ENCODE results near the gene KRTAP10-7.
"Not testable (repeated sequence)": the region's sequence is repeated elsewhere in the genome, so short reads cannot be mapped to it uniquely, and the experiment has no call there.

KRTAP10-7 gene

DNA sequence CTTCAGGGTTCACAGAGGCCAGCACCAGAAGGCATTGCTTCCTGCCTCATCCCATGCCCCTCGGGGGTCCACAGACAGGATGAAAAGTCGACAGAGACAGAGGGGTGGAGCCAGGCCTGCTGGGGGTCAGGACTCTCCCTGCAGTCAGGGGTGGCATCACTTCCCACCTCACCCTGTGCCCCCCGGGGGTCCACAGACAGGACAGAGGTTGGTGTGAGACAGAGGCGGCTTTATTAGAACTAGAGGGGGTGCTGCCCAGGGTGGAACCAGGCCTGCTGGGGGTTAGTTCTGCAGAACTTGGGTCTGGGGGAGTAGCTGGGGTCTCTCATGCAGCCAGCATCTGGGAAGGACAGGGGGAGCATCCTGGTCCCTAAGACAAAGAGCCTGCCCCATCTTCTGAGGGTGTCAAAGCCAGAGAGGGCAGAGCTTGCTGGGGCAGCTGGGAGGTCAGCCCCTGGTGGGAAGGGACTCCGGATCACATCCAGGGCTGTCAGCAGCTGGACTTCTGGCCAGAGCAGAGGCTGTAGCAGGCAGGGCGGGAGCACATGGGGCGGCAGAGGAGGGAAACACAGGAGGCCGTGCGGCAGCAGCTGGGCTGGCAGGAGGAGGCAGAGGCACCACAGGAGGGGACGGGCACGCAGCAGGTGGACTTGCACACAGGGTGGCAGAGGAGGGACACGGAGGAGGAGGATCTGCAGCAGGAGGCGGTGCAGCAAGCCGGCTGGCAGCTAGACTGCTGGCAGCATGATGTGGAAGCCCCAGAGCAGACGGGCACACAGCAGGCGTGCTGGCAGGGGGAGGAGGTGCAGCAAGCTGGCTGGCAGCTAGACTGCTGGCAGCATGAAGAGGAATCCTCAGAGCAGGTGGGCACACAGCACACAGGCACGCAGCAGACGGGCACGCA lies 9.2 kb upstream of the KRTAP10-7 start:
- not testable (repeated sequence) for DNase-seq (ENCODE audit: low spot score)

DNA sequence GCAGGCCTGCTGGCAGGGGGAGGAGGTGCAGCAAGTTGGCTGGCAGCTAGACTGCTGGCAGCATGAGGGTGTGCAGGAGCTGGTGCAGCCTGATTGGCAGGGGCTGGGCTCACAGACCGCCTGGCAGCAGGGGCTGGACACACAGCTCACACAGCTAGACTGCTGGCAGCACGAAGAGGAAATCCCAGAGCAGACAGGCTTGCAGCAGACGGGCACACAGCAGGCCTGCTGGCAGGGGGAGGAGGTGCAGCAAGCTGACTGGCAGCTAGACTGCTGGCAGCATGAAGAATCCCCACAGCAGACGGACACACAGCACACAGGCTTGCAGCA lies 8.6 kb upstream of the KRTAP10-7 start:
- DNase-seq (ENCODE audit: low spot score), result not testable (repeated sequence)

DNA sequence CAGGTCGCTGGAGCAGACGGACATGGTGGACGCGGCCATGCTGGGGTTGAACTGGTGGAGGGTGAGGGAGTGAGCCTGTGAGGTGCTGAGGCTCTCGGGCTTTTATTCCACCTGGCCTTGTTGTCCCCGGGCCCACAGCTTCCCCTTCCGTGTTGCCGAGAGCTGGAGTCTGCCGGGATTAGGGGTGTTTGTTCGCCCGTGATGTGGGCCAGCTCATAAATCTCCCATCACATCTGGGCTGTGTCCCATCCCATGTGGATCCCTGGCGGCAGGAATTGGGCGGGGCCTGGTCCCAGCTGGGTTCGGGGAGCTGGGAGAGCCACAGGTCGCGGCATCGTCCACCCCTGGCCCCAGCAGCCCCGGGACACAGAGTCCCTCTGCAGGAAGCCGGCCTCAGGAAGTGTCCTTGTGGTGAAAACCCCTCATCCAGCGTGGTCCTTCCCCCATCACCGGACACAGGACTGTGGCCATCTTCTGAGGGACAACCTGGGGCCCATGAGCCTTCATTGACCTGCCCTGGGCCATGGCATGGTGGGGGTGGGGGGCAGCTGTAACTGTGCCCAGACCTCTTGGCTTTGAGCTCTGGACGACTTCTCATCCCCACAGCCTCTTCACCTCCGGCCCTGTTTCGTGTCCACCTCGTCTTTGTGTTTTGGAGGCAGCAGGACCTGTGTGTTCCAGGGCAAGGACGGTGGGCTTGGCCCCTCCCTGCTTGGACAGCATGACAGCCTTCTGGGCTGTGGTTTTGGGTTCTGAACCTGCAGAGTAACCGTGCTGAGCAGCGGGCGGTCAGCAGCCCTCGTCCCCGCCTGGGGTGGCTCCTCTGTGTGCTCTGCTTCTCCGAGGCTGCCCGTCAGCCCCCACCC lies 7.7 kb upstream of the KRTAP10-7 start, which contains the start of gene KRTAP10-6:
Gene KRTAP10-6 (minus strand): TSS at position 60 of the 866 bp plus-strand sequence. CDS start 21 bp downstream, at position 39.
- no peak for DNase-seq (ENCODE audit: low spot score)

DNA sequence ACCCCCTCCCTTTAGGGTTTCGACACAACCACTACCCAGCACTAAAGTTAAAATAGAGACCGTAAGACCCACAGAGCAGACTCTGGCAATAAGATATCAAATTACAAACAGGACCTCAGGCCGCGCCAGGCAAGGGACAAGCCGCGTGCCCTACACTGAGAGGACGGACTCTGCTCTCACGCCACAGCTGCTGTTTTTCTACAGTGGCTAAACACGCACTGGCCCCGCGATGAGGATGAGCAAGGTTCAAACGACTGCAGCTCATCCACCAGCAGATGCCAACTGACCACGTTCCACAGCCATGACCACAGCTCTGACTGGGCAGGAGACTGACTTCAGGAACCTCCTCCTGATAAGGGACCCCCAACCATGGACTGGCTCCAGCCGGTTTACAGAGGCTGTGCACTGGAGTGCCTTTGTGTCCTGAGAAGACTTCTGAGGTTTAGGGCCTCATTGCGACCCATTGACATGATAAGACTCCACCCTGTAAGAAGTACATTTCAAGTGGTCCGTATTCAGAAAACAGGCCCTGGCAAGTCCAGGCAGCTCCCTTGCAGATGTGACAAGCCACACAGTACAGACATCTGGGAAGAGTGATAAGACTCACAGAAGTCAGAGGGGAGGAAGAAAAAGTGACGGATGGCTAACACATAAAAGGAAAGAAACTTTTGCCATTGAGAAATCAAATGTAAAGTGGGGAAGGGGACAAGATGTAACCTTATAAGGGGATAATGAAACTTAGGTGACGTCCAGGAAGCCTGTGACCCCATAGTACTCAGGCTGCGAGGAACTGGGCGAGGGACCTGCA lies 6.6 kb upstream of the KRTAP10-7 start:
- DNase-seq (ENCODE audit: low spot score), result no peak

DNA sequence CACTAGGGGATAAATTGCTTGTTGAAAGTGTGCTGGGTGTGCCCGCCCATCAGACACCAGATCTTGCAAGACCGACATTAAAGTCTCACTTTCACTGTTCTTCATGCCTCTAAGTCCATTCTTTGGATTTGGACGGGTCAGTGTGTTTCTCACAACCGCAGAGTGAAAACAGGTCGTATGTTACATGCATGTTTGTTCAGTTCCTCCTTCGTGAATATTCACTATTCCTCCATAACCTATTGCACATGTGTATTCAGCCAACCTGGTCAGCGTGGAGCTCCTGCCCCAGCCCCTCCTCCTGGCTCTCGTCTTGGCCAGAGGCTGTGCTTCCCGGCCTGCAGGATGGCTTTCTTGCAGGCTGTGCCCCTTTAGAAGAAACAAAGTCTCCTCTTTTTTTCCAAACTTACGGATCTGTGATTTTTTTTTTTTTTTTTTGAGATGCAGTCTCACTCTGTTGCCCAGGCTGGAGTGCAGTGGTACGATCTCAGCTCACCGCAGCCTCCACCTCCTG lies 5.9 kb upstream of the KRTAP10-7 start:
- DNase-seq (ENCODE audit: low spot score), result no peak

DNA sequence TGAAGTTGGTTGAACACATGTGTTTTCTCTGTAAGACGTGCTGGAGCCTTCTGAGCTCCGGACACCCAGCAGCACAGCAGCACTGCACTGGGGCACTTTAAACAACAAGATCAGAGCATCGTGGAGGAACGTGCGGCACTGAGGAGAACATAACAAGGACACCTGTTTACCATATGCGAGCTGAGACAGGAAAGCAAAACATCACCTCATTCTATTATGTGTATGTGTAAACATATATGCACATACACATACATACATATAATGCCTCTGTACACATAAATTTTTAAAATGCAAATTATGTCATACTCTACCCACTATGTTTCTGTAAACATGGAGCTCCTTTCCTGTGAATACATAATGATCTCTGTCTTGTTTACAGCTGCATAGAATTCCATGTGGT lies 4.9 kb upstream of the KRTAP10-7 start:
- DNase-seq (ENCODE audit: low spot score), result no peak

DNA sequence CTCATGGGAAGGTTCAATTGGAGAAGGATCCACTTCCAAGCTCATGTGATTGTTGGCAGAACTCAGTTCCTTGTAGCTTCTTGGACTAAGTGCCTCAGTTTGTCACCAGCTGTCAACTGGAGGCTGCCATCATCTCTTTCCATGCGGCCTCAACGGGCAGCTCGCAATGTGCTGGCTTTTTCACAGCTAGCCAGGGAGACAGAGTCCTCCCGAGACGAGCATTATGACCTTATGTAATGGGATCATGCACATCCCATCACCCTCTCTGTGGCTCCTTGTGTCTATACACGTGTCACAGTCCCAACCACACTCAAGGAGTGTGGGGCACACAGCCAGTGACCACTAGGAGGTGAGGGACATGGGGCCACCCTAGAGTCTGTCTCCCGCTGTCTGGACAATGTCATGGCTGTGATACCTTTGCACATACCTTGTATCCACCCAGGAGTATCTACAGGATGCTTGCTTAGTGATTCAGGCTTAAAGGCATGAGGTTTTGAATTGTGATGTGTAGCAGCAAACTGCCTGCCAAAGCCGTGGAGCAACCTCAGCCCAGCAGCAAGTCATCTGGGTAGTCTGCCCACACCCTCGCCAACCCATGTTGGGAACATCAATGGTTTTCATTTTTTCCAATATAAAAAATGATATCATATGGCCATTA lies 4.2 kb upstream of the KRTAP10-7 start:
- DNase-seq (ENCODE audit: low spot score), result no peak

DNA sequence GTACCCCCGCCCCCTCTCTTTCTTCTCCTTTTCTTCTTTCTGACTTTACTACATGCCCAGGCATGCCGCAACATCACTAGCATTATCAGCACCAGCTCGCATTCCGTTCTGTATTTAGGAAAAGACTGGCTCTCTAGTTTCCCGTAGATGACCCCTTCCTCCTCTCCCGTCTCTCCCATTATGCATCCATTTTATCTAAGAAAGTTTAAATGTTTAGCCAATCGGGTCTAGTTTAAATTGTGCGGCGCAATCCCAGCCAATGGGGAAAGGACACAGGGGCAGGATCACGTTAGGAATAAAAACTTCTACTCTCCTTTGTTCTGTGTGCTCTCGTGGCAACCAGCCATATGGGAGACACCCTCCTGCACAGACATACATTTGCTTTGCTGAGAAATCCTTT lies 2.3 kb upstream of the KRTAP10-7 start:
- DNase-seq (ENCODE audit: low spot score), result no peak

DNA sequence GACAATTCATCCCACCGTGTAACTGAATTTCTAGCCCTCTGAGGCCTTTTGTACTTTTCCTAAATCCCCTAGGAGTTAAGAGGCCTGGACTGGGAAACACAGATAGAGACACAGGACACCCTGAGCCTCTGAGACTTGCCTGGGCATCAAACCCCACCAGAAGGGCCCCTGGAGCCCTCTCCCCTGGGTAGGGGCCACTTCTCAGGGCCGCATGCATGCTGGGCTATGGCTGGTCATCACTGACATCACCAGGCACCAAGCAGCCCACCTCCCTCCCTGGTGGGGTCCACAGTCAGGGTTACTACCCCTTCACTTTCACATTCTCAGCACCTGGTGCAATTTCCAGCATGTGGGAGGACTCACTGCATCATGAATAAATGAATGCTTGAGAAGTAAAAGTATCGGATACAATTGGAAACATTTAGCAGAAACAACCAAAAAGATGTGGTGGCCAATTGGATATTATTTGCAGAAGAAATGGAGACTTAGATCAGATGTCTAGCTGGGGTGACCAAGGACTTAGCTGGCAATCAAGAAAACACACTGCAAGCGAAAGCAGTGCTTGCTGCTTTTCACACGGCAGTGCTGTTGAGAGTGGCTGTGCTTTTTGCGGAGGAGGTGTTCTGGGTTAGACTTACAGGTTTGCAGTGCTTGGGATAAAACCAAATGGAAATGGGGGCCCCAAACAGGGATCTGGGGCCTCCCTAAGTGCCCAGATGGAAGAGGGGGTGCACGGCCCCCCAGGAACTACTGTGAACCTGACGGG lies 950 bp upstream of the KRTAP10-7 start:
- DNase-seq (ENCODE audit: low spot score), result no peak

DNA sequence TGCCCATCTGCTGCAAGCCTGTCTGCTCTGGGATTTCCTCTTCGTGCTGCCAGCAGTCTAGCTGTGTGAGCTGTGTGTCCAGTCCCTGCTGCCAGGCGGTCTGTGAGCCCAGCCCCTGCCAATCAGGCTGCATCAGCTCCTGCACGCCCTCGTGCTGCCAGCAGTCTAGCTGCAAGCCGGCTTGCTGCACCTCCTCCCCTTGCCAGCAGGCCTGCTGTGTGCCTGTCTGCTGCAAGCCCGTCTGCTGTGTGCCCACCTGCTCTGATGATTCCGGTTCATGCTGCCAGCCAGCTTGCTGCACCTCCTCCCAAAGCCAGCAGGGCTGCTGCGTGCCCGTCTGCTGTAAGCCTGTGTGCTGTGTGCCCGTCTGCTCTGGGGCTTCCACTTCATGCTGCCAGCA lies 694 bp downstream of the KRTAP10-7 start:
- DNase-seq (ENCODE audit: low spot score), result not testable (repeated sequence)

DNA sequence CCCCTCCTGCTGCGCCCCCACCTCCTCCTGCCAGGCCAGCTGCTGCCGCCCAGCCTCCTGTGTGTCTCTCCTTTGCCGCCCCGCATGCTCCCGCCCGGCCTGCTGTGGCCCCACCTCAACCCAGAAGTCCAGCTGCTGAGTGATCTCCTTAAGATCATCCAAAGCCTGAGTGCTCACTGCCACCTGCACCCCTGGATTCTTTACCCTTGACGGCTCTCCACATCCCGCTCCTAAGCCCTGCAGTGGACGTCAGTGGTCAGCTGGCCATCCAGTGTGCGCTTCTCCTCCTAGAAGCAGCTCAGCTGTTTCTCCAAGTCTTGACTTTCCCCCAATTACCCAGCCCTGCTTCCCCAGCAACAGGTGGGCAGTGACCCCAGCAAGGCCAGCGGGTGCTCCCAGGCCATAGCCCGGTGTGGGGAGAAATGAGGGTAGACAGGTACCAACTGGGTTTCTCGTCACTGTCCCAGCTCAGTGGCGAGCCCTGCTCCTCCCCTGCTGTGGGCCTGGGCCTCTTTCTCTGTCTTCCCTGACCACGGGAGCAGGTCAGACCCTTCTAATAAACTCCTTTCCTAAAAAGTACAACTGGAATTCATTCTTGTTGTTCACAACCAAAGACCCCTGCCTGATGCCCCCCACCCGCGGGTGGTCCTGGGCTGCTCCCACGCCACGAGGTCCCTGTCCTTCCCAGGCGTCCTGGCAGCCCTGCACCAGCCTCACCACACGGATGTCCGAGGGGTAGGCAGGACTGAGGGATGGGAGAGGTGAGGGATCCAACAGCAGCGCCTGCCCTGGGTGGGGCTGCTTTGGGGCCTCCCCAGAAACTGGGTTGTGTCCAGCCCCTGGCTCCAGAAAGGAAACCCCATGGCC lies 1.4 kb downstream of the KRTAP10-7 start:
- DNase-seq (ENCODE audit: low spot score), result no peak

DNA sequence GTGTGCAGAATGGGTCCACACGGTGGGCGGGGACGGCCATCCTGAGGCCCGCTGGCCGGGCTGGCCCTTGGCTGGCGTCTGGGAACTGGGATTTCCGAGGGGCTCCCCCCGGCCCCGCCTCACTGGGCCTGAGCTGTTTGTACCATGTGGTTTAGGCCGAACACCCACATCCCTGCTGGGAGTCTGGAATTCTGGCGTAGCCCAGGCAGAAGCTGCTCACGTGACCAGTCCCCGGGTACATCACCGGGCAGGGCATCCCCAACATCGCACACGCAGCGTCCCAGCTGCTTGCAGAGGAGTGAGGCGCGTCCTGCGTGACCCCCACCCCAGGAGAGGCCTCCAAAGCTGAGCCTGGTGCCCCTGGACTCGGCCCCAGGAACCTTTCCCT lies 2.1 kb downstream of the KRTAP10-7 start:
- no peak for DNase-seq (ENCODE audit: low spot score)

DNA sequence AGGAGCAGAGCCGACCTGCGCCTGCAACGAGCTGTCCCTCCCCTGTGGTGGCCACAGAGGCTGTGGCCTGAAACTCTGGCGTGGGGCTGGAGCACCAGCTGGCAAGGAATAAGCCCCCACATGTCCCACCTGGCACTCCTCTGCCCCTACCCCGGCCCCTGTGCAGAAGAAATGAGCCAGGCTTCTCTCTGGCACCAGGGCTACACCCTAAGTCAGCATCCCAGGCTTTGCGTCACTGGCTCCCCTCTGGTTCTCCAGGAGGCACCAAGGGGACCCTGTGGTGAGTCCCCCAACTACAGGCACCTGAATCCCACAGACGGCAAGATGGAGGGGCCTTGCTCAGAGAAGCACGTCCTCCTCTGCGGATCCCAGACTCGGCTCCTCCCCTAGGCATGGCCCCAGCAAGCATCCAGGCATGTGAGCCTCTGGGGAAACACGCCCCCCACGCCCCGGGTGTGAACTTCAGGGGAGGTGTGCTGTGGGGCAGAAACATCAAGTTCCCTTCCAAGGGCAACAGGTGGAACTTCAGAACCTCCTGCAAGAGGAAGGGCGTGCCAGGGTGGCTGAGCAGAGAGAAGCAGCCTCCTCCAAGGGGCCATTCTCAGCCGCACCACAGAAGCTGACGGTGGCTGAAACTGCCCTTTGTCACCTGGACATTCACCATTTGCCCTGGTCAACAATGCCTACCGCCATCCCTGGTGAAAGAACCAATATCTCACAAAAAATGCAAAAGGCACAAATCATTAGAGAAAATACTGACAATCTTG lies 2.9 kb downstream of the KRTAP10-7 start:
- DNase-seq (ENCODE audit: low spot score), result no peak

DNA sequence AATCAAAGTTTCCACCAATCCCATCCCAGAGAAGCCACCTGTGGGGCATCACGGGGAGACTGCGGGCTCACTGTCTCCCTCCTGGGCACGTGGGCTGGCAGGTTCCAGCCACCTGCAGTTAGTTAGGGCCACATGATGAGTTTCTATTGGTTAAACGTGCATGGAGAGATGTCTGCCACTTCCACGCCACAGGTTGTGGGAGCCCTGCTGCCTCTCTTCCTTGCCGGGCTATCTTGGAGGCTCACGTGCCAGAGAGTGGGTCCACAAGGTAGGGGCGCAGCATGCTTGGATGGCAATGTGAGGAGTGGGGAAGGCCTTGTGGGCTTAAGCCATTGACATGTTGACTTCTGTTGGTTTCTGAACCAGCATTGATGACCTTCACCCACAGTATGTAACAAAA lies 3.5 kb downstream of the KRTAP10-7 start:
- no peak for DNase-seq (ENCODE audit: low spot score)

DNA sequence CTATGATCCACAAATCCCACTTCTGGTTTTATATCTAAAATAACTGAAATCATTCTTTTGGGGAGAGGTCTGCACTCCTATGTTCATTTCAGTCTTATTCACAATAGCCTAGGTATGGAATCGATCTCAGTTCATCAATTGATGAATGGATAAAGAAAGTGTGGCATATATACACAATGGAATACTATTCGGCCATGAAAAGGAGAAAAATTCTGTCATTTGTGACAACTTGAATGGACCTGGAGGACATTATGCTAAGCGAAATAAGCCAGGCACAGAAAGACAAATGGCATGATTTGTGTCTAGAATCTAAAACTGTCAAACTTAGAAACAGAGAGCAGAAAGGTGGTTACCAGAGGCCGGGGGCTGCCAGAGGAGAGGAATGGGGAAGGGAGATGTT lies 6.1 kb downstream of the KRTAP10-7 start:
- no peak for DNase-seq (ENCODE audit: low spot score)

DNA sequence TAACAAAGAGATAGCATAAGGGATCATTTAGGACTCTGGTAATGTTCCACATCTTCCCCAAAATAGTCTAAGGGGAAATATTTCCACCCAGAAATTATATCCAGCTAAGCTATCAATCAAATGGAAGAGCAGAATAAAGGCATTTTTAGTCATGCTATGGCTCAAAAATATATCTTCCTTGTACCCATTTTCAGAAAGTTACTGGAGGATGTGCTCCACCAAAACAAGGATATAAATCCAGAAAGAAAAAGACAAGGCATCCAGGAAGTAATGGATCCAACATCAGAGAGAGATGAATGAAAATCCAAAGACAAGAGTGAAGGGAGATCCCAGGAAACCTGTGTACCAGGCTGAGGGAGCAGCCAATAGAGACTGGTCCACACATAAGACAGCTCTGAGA lies 8.8 kb downstream of the KRTAP10-7 start:
- no peak for DNase-seq (ENCODE audit: low spot score)

DNA sequence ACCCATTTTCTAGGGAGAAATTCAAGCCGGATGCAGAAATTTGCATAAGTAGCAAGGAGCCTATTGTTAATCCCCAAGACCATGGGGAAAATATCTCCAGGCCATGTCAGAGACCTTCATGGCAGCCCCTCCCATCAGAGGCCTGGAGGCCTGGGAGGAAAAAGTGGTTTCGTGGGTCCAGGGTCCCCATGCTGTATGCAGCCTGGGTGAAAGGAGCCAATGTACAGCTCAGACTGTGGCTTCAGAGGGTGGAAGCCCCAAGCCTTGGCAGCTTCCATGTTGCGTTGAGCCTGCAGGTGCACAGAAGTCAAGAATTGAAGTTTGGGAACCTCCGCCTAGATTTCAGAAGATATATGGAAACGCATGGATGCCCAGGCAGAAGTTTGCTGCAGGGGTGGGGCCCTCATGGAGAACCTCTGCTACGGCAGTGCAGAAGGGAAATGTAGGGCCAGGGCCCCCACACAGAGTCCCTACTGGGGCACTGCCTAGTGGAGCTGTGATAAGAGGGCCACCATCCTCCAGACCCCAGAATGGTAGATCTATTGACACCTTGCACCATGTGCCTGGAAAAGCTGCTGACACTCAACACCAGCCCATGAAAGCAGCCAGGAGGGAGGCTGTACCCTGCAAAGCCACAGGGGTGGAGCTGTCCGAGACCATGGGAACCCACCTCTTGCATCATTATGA lies 9.9 kb downstream of the KRTAP10-7 start:
- not testable (repeated sequence) for DNase-seq (ENCODE audit: low spot score)

DNA sequence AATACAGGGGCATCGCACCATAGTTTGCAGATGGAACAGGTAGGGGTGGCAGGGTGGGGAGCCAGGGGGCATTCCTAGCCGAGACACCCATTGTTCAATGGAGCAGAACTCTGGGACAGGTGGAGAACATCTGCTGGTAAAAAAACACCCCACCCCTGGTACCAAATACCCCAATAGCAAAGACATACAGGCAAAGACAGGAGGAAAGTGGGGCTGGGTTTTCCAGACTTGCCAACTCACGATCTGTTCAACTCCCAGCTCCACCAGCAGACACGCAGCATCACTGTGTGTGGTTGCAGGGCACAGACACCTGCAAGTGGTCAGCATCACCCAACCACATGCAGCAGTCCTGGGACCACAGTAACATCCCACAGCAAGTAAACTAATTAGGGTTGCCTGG lies 11.2 kb downstream of the KRTAP10-7 start:
- no peak for DNase-seq (ENCODE audit: low spot score)
